ENCODE results near the gene G3BP2.

DNA sequence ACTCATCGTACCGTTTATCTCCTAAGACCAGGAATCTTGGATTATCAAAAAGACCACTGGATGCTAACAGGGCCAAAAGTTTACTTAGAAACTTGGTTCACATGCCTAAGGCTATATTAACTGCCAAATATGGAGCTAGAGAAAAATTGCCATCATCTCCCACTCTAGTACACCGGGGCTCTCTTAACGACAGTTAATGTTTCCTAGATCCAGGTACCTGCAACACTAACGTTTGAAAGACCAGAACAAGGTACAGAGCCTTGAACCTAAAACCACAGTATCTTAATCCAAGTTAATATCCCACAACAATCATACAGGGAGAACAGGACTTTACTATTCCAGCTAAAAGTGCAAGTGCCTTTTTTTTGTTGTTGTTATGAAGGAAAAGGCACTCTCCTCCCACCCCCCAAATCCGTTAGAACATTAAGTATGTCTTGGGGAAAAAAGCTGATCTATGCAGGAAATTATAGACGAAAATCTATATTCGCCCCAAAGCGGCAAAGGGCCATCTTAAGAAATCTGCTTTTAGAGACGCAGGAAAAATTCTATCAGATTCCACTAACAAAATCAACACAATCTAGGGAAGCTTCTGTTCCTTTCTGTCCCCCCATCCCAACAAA, 1.3 kb downstream of the G3BP2 start:
- TF ChIP-seq, protein P1, sequence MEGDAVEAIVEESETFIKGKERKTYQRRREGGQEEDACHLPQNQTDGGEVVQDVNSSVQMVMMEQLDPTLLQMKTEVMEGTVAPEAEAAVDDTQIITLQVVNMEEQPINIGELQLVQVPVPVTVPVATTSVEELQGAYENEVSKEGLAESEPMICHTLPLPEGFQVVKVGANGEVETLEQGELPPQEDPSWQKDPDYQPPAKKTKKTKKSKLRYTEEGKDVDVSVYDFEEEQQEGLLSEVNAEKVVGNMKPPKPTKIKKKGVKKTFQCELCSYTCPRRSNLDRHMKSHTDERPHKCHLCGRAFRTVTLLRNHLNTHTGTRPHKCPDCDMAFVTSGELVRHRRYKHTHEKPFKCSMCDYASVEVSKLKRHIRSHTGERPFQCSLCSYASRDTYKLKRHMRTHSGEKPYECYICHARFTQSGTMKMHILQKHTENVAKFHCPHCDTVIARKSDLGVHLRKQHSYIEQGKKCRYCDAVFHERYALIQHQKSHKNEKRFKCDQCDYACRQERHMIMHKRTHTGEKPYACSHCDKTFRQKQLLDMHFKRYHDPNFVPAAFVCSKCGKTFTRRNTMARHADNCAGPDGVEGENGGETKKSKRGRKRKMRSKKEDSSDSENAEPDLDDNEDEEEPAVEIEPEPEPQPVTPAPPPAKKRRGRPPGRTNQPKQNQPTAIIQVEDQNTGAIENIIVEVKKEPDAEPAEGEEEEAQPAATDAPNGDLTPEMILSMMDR (IDR thresholded peaks at IDR 0.05; ENCODE audit: low read depth, low read length): no peak
- TF ChIP-seq EZH2phosphoT487 (IDR thresholded peaks at IDR 0.05; ENCODE audit: low read depth): no peak
